ENCODE data around the gene ZFYVE21.

ZFYVE21 gene

GRCh38 chr14:103696466-103697071, 19.0 kb upstream of the ZFYVE21 start:
- H3K4me3 ChIP-seq (ENCODE audit: low read depth, low read length) = no peak overlapping the region
- DNase-seq (ENCODE audit: low read depth) = no peak
- no peak for TF ChIP-seq CTCF (IDR thresholded peaks at IDR 0.05; ENCODE audit: insufficient read depth, low read depth, low read length, missing control alignments)

GRCh38 chr14:103697206-103697602, 18.4 kb upstream of the ZFYVE21 start:
- no peak for DNase-seq (ENCODE audit: low read depth)

GRCh38 chr14:103697603-103698379, 17.8 kb upstream of the ZFYVE21 start:
- DNase-seq (ENCODE audit: low read depth) = no peak
- H3K4me3 ChIP-seq (ENCODE audit: low read depth, low read length) = no peak overlapping the region
- TF ChIP-seq CTCF (IDR thresholded peaks at IDR 0.05; ENCODE audit: insufficient read depth, low read depth, low read length, missing control alignments) = no peak

More at GRCh38 chr14:103697206-103697602, 18.4 kb upstream of the ZFYVE21 start:
- no peak overlapping the region for H3K4me3 ChIP-seq (ENCODE audit: low read depth, low read length)
- no peak for TF ChIP-seq CTCF (IDR thresholded peaks at IDR 0.05; ENCODE audit: insufficient read depth, low read depth, low read length, missing control alignments)

GRCh38 chr14:103698380-103699260, 17.0 kb upstream of the ZFYVE21 start:
- H3K4me3 ChIP-seq (ENCODE audit: low read depth, low read length) = no peak overlapping the region
- DNase-seq (ENCODE audit: low read depth) = peak; percentile 44
- no peak for TF ChIP-seq CTCF (IDR thresholded peaks at IDR 0.05; ENCODE audit: insufficient read depth, low read depth, low read length, missing control alignments)

GRCh38 chr14:103699261-103699661, 16.3 kb upstream of the ZFYVE21 start:
- no peak overlapping the region for H3K4me3 ChIP-seq (ENCODE audit: low read depth, low read length)
- DNase-seq (ENCODE audit: low read depth) = no peak
- TF ChIP-seq CTCF (IDR thresholded peaks at IDR 0.05; ENCODE audit: insufficient read depth, low read depth, low read length, missing control alignments) = no peak

- no peak for TF ChIP-seq CTCF (IDR thresholded peaks at IDR 0.05; ENCODE audit: insufficient read depth, low read depth, low read length, missing control alignments)
- DNase-seq (ENCODE audit: low read depth) = no peak
Measured at GRCh38 chr14:103699901-103700752, 15.5 kb upstream of the ZFYVE21 start.

More at GRCh38 chr14:103699901-103700752, 15.5 kb upstream of the ZFYVE21 start:
- no peak overlapping the region for H3K4me3 ChIP-seq (ENCODE audit: low read depth, low read length)
